GM21529 (cell line): ENCODE measurements around the gene RAG2.
"Not testable (repeated sequence)": the region's sequence is repeated elsewhere in the genome, so short reads cannot be mapped to it uniquely, and the experiment has no call there.

Experiments
- ATAC-seq: cut with Tn5 transposase; IDR thresholded peaks from one replicate; pipeline ENCODE4 v1.9.1; 2021; ENCODE audit not compliant: unreplicated experiment

Gene RAG2

GRCh38 chr11:36557390-36557789 is 40.6 kb downstream of the RAG2 start:
- ATAC-seq, result not testable (repeated sequence)

DNA sequence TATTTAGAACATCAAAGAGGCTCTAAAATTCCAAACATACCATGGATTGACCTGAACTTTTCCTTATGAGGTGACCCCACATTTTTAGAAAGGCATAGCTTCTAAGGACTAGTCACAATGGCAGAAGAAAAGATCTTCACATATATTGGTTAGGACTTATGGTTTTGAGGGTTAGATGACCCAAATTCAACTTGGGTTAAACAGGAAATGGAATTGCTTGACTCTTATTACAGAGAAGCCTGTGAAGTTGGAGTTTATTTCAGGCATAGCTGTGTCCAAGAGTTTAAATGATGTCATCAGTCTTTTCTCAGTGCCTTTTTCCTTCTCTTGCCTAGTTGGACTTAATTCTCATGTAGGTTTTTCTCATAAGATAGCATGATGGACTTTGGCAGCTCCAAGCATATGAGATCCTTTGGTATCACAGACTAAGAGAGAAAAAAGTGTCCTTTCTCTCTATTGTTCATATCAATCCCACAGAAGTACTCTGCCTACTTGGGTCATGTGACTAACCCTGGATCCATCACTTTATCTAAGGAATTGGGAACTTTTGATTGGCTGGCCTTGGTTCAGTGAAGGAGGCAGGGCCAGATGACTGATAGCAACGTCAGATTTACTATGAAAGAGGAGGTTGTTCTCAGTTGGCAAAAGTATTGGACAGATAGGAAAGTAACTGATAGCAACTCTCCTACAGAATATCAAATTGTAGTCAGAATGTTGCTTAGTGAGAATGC is 47.5 kb downstream of the RAG2 start:
- no peak for ATAC-seq
